HG02759 (cell line): ENCODE measurements around the gene HOXD3.

ENCODE experiments used
- ATAC-seq: cut with Tn5 transposase; IDR thresholded peaks from one replicate; pipeline ENCODE4 v1.9.1; 2021; ENCODE audit warnings: mild to moderate bottlenecking, moderate library complexity; ENCODE audit not compliant: unreplicated experiment

HOXD3 gene

DNA sequence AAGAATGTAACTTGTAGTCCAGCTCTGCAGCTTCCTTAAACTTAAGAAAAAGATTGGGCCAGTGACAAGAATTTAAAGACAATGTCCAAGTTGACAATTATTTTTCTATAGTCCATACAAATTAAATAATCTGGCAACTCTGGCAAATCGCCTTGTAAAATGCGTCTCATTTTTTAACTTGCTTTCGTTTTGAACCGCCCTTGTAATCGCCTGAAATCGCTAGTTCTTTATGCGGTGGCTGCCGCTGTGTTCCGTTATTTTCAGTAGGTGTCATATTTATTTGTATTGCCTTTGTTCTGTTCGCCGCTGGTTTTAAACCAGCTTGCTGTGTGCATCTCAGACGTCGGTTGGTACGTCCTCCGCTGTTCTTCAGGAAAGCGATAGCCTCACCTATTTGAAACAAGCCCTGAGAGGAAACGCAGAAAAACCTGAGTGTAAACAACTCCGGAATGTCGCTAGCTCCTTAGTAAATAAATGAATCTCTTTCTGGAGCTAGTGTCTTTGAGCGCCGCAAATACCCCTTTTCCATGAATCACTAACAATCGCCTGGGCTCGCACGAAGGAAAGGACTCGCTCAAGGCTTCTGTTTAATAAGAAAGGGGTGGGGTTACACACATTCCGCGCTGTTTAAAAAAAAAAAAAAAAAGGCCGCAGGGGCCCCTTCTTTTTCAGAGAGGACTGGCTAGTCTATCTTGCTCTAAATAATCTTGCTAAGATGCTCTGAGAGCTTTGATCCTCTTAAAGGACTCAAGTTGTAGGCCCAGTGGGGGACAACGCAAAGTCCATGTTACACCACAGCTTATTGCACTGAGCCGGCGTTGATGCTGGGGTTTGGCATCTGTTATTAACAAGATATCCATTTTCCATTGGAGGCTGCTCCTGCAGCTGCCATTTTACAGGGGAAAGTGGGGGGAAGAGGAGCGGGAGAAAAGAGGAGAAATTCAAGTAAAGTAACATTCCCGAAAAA lies 24.6 kb upstream of the HOXD3 start:
- ATAC-seq: no peak

DNA sequence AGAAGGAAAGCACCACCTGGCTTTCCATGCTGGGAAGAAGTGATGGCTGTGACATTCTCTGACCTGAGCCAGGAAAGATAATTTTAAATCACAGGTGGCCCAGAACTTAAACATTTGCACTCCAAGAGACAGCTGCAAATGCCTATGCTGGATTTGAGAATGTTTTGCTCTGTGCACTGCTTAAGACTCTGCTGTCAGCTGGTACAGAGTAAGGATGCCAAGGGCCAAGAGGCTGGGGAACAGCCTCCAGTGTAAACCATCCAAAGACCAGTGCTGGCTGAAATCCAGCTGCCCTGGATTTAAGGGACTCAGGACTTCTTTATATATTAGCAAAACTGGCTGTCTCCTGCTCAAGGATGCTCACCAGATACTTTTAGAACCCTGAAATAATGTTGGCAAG lies 23.7 kb upstream of the HOXD3 start:
- no peak for ATAC-seq

DNA sequence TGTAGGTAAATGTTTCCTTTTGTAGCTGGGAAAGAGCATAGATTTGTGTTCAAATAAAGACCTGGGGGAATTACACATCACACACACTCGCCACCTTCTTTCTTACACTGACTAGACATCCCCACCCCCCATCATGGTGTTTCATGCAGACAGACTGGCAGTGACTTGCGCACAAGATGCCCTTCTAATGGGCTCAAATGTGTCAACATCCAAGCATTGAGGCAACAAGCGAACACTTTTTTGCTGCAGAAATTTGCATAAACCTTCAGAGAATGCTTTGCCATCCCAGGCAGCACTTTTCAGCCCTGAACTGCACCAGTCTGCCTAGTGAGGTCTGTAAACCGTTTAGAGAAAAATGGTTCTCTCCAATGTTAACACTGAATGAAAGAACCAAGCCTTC lies 23.1 kb upstream of the HOXD3 start:
- ATAC-seq: no peak

DNA sequence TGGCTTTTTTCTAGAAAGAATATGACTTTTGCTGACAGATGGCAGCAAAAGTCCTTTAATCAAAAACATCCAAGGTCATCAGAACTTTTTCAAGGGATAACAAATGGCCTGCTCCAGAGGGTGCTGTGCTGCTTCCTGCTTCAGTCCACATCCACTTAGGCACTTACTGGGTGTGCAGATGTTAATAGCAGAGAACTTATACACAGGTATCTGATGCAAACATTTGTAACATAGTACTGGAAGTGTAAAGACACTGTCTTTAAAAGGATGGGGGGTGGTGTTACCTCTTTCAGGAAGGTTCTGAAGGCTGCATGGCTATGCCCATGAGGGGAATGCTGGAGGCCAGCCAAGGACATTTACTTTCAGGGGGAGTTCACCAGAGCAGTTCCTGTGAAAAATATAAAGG lies 22.1 kb upstream of the HOXD3 start:
- no peak for ATAC-seq

DNA sequence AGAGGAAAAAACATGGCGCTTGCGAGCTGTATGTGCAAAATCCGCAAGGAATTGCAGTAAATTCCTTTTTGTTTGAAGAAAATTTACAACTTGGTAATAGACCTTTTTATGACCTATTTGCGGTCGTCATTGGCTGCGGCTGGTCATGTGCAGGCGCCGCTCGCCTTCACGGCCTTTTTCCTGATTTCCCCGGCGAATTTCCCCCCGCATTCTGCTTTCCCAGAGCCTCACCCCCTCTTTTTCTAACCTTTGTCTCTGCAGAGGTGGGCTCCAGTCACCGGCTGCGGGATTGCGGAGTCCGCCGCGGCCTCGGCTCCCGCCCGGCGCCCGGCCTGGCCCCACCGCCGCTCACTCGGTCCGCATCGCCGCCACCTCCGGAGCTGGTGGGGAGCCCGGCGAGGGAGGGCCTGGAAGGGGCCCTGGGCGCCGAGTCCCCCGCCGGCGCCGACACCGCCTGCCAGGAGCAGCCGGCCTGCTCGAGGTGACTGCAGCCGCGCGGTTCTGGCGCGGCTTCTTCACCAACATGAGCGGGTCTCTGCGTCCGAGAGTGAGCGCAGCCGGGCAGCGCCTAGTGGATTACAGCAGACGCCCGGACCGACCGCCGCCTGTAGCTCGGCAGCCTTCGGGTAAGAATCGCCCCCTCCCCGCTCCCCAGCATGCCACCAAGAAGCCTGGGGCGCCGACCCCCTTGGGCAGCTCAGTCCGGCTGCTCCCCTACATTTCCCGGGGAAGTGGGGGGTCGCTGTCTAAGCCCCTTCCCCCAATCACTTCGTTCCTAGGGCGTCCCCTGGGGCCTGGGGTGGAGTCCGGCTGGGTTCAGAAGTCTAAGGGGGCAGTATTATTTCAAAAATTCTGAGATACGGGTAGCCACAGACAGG lies 20.5 kb upstream of the HOXD3 start:
- no peak for ATAC-seq

DNA sequence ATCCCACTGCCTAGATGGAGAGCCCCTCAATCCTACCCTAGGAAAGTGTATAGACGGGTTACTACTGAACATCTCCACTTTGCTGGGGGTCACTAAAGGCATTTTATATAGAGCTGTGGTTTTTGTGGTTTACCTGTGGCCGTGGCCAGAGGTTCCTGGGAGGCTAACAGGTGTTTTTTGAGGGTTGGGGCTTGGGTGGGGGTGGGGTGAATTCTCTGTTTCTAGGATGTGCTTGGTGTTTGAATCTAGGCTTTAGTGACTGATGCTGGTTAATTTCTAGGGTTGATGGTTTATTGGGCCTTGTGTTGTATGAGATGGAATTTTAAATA lies 19.9 kb upstream of the HOXD3 start:
- no peak for ATAC-seq

DNA sequence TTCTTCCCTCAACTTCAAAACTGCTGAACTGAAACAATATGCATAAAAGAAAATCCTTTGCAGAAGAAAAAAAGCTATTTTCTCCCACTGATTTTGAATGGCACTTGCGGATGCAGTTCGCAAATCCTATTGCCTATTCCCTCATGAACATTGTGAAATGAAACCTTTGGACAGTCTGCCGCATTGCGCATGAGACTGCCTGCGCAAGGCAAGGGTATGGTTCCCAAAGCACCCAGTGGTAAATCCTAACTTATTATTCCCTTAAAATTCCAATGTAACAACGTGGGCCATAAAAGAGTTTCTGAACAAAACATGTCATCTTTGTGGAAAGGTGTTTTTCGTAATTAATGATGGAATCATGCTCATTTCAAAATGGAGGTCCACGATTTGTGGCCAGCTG lies 19.2 kb upstream of the HOXD3 start:
- ATAC-seq: no peak

DNA sequence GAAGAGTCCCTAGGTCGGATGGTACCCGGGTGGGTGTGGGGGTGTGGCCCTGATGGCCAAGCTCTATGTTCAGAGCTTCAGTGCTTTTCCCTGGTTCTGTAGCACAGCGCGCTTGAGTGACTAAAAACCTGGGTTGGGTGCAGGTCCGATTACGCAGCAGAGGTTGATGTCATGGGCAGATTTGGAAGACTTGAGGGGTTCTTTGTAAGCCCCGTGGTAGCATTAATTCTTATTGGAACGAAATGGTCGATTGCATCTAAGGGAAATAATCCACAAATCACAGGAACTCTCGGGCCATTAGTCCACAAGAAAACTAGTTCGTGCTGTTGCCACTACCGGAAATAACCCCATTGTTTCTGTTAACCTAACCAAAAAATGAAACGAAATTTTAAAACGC lies 18.6 kb upstream of the HOXD3 start:
- no peak for ATAC-seq

DNA sequence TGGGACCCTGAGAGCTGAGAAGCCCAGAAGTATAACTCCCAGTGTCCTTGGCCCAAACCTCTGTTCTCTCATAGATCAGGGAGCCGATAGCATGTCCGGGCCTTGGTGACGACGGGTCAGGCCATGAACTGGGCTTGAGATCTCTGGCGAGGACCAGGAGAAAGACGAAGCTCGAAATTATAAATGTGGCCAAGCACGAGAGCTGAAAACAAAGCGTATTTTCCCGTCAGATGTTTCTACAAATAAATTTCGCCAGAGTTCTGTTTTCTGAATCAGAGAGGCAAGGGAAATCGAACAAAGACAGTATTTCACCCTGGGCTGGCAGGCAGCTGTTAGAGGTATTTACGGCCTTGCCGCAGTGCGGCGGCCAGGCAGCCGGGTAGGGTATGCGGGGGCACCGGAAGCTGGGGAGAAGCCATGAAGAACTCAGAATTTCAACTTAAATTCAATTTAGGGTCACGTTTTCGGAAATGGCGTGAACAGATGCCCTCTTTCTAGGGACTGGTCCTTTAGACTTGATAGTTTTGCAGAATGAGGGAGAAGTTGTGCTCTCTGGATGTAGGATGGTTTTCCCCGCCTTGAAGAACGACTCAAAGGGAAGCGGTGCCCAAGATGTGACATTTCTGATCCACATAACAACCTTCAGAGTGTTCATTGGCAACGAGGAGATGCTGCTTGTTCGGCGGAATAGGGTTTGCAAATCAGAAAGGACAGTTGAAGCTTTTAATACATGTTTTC lies 18.0 kb upstream of the HOXD3 start:
- no peak for ATAC-seq

DNA sequence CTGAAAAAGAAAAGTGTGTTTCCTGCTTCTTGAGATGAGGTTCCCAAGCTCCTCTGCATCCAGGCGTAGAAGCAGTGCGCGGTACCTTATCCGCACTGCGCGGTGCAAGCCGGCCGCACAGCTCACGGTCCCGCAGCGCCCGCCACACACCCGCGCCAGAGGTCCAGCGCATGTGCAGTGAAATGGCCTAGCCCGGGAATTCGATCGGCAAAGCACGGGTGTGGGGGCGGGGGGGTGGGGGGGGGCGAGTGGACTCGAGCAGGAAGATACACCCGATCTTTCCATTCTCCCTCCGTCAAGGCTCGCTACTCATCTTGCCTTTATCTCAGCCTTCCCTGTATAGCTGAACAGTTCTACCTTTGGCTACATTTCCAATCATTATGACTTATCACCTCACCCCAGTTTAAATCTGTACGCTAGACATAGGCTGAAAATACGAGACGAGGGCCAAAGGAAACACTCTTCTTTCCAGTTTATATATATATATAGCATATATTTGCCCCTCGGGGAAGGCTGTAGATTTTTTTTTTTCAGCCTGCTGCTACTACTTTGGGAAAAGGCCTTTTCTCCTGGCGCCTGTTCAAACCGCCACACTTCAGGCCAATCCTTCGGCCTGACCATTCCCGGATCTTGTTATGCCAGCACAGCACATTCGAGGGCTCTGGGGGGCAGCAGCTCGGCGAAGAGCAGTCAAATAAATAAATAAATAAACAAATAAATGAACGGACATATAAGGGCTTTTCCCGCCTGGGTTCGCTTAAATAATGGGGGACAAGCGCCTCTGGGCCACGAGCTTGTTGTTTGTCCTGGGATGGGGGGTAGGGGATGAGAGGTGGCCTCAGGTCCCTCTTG lies 17.2 kb upstream of the HOXD3 start:
- ATAC-seq: no peak

DNA sequence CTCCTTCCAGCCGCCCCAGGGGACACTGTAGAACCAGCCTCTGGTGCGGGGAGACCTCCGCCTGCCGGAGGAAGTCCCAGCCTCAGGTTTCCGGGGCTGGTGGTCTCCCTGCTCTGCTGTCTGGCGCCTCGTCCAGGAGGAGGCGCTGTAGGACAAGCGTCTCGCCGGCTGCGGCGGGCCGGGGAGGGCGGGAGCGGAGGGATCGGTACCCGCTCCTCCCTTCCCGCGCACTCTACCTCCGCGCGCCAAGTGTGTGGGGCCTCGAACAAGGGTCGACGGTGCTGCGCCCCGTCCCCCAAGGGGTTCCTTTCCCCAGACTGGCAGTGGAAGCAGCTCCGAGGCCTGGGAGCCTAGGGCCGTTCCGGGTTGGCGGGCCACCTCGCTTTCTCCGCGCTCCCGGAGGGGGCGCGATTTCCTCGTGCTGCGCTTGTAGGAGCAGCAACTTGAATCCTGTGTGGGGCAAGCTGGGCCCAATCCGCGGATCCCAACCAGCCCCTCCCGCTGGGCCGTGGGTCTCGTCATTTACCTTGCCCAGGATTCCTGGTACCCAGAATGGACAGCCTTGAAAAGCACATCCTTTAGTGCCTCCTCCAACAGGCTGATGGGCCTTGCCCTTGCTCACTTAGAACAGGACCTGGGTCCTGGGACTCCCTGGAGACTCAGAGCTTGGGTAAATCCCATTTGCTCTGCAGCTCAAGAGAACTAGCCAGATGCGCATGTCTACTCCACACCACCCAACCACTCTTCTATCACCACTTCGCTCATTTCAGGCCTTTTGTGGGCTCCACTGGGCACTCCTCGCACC lies 16.4 kb upstream of the HOXD3 start:
- peak; percentile 97 for ATAC-seq

DNA sequence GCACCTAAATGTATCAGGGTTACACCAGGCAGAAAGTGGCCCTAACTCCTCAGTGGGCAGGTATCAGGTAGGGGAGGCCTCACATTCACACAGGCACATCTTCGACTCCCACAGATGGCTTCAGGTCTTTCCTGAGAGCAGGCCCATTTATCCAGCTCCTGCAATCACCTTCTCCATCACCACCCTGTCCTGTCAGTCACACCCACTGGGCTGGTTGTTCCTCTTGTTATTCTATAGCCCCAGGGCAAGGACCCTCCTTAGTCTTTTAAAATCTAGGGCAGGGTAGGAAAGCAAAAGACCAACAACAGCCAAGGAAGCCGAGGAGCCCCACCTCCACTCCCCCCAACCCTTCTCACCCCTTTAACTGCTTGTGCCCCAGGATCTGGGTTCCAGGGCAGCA lies 14.8 kb upstream of the HOXD3 start:
- ATAC-seq: no peak

DNA sequence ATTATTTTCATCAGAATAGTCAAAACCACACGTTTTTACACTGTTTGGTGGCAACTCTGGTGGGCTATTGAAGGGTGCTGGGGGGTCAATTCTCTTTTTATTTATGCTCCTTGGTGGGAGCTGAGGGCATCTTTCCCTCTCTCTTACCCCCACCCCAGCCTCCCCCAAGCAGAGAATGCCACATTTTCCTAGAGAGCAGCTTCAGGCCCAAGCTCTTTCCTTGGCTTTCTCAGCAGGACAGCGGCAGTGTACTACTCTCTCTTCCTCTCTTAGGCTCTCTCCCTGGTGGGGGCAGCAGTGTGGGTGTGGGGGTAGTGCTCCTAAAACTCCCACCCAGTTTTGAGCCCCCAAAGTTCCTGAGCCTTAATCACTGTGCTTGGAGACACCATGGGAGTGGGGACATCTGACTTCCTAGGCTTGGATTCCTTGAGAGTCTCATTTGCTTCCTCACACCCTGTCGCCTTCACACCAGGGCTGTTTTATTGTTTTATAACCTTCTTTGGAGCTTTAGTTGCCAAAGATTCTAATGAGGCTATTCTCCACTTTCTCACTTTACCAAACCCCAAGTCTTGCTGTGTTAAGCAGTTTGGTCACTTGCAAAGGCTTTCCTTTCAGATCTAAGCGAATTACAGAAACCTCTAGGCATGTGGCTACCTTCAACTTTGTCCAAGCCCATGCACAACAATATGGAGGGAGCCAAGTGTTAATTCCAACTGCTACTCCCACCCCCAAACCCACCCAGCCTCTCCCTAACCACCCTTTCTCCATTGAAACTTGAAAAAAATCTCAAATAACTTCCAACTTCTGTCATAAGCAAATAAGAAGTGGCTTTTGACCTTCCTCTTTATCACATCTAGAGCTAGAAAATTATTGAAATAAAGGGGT lies 11.8 kb upstream of the HOXD3 start:
- no peak for ATAC-seq

DNA sequence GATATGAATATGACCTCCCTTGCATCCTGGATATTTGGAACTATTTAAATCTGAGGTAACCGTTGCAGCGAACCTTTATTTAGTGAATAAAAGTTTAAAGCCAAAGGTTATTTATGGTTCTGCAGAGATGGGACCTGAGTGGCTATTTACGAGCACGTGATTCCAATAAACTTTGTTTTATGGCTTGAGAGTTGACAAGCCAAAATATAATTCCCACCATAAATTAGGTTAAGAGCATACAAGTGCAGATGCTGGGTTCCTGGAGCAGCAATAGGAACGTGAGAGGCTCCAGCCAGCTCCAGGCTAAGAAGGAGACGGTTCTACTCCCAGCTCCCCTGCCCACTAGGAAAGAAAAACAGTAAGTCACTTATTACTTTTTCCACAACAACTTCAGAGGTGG lies 11.0 kb upstream of the HOXD3 start:
- no peak for ATAC-seq

DNA sequence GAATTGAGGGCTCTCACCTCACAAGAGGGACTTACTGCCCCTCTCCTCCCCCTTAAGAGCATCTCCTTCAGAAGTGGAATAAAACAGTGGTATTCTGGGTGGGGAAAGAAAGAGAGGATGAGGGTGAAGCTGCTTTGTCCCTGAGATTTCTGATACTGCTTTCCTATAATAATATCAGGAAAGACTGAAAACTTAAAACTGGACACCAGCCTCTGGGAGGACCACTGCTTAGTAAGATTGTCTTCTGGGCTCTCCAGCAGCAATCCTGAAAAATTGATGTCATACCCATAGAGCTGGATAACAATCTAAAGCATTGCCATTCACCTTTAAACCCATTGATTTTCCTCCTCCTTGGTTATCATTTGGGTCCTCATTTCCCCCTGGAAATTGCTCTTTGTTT lies 10.5 kb upstream of the HOXD3 start:
- no peak for ATAC-seq

DNA sequence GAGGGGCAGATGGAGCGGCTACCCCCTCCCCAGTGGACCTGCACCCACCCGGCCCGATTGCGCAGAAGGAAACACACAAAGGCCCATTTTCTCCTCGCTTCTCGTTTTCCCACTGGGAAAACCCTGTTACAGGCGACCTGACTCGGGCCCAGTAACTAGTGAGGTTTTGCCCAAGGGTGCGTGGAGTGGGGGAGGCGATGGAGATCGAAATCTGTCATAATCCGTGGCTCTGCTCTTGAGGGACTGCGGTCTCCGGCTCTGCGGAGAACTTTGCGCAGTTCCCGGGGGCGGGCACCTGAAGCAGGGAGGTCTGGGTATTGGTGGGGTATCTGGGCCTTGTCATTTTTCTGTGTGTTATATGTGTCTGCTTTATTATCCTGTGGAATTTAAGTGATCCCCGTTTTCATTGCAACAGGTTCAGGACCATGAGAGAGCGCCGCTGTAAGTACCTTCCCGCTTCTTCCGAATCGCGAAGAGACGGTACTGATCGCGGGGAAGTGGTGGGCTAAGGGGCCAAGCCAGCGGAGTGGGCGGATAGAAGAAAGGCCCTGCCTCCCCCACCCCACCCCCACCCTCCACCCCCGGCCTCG lies 9.8 kb upstream of the HOXD3 start:
- ATAC-seq: no peak

DNA sequence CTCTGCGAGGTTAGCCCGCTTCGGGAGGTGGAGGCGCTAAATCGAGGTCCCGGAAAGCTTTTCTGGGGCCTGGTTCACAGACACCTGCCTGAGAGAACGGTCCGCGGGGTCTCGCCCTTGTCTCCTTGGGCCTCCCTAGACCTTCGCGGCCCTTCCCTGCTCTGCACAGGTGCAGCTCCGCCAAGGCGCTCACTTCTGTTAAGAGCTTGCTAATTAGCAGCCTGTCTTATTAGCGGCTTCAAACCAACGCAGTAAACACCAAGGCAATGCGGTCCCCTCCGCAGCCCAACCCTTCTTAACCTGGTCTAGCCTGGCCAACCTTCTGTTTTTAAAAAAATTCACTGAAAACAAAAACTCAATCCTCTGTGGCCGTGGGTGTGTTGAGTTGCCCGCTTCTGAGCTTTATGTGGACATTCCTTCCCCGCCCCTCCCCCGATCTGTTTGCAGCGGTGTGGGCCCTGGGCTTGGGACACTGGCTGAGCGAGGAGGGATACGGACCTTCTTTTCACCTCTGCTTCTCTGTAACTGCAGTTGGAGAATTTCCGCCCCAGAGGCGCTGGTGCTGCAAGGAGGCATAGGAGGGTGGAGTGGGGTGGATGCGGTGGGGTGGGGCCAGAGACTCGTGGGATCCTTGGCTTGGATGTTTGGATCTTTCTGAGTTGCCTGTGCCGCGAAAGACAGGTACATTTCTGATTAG lies 9.2 kb upstream of the HOXD3 start:
- no peak for ATAC-seq
